Measurements from ENCODE around the gene ZFP62.
"Not testable (repeated sequence)": the region's sequence is repeated elsewhere in the genome, so short reads cannot be mapped to it uniquely, and the experiment has no call there.

ZFP62 gene

GRCh38 chr5:180830253-180831138 is 30.6 kb downstream of the ZFP62 start:
- peak in 2 of 3 experiments; percentile 43 to 62 for DNase-seq (ENCODE audit: low read depth in 3 of 3)

GRCh38 chr5:180829726-180830125 is 31.4 kb downstream of the ZFP62 start:
- DNase-seq (ENCODE audit: low read depth in 3 of 3) = no peak

GRCh38 chr5:180828756-180829531 is 32.1 kb downstream of the ZFP62 start:
- not testable (repeated sequence) for DNase-seq (ENCODE audit: low read depth in 3 of 3)

DNA sequence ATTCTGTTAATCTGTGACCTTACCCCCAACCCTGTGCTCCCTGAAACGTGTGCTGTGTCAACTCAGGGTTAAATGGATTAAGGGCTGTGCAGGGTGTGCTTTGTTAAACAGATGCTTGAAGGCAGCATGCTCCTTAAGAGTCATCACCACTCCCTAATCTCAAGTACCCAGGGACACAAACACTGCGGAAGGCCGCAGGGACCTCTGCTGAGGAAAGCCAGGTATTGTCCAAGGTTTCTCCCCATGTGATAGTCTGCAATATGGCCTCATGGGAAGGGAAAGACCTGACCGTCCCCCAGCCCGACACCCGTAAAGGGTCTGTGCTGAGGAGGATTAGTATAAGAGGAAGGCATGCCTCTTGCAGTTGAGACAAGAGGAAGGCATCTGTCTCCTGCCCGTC is 33.7 kb downstream of the ZFP62 start:
- DNase-seq (ENCODE audit: low read depth in 3 of 3) = not testable (repeated sequence)

DNA sequence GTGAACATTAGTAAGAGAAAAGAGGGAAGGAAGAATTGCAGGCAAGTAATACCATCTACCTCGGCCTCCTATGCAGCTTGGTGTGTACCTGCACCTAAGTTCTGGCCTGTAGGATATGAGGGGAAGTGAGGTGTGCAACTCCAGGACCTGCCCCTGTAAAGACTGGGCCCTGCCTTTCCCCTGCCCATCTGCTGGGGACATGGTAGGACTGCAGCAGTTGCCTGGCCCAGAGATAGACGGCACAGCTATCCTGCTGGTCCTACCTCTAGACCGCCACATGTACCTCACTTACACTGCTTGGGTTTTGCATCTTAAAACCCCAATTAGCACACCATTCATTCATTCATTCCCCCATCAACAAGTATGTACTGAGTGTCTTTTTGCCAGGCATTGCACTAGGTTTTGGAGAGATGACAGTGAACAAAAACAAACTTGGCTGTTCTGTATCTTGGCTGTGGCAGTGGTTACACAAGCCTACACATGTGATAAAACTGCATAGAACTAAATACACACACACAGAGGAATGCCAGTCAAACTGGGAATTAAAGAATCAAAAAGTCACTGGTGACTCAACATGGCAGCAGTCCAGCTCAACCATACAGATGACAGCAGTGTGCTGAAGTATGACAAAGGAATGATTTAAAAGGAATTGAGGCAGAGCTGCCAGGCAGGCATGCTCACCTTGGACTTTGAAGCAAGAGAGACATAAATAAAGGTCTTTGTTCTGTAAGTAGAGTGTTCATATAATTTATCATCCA is 35.1 kb downstream of the ZFP62 start:
- peak in 1 of 3 experiments; percentile 46 for DNase-seq (ENCODE audit: low read depth in 3 of 3)

DNA sequence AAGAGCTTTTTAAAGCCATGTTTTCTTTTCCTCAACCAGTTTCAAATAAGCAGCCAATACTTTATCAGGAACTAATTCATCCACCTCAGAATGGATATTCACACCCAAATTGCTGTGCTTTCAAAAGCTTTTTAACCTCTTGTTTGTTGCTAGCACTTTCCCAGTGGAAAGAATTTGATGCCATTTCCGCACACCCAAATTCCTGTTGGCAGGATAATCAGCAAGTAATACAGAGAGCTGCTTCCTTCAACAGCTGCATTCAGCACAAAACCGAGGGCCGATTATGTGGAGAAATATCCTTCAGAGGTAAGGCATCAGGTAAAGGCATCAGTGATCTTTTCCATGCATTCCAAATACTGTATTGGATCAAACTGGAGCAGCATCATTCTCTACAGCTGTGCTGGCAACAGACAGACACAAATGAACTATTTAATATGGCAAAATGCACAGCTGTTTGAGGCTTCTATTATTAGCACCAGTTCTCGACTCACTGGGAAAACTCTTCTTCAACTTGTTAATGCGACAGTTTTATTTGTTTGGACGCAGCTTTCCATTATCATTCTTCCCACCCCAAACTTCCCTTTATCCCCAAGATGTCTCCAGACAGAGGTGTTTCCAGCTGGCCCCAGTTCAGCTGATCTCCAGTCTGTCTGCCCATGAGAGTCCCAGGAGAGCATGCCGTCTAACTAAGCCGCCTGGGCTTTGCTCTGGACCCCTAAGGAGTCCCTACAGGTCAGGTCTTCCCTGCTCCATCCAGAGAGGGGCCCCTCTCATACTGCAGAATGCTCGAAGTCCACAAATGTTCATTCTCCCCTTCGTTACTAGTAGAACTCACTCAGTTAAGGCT is 36.2 kb downstream of the ZFP62 start:
- DNase-seq (ENCODE audit: low read depth in 3 of 3) = no peak

DNA sequence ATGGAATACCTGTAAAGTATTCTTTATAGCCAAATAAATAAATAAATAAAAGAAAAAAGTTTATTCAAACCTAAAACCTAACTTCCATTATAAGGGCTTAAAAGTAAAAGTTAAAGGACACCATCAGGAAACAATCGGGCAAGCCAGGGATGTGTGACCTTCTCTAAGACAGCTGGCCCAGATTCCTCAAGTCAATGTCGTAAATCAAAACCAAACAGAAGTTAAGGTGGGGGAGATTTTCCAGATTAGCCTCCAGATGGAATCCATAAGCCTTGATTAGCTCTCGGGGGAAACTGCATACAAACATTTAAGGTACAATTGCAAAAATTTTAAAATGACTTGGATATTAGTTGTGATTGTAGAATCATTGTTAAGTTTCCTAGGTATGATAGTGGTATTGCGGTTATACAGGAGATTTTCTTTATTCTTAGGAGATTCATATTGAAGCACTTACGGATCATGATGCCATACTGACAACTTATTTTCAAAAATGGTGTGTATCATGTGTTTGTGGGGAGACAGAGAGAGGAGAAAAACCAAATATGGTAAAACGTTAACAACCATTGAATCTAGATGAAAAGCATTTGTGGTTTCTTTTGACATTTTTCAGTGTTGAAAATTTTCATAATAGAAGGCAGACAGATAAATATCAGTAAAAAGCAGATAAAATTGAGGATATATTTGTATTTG is 37.0 kb downstream of the ZFP62 start:
- no peak for DNase-seq (ENCODE audit: low read depth in 3 of 3)

DNA sequence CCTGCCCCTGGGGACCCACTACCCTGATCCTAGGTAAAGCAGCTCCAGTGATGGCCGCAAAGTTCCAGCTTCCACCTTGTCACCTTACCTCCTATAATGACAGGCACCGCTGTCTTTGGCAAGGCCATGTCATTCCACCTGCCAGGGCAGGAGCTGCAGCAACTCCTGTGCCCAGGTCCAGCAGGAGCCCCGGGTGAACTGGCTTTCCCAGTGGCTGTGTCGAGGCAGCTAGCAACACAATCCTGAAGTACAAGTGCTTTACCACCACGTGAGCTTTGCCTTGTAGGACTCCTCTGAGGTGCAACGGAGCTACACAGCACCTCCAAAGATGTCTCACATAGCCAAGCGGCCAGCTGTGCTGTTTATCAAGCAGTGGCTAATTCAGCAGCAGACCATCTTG is 37.7 kb downstream of the ZFP62 start:
- DNase-seq (ENCODE audit: low read depth in 3 of 3) = no peak

- no peak for DNase-seq (ENCODE audit: low read depth in 3 of 3)
Observed at GRCh38 chr5:180821538-180821937, 39.5 kb downstream of the ZFP62 start.

DNA sequence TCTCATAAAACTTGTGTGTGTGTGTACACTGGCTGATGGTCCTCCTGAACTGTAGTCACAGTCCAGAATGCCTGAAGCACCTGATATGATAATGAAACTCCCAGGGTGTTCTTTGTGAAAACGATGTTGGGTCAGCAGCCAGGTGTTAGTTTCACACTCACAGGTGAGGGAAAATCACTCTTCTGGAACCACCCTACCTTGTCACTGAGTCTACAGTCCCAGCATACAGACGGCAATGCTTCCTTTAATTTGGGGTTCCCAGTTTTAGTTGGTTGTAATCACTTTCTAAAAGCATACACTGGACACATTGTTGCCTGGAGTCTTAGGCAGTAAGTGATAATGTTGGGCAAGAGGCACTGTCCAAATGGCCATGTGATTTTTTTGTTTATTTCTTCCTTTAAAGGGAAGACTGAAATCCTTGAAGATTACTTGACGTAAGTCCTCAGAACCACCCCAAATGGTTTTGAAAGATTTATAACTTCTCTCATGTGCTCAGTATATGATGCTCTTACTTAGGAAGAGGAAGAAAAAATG is 40.2 kb downstream of the ZFP62 start:
- no peak for DNase-seq (ENCODE audit: low read depth in 3 of 3)

- no peak for DNase-seq (ENCODE audit: low read depth in 3 of 3)
Observed at GRCh38 chr5:180818677-180819341, 42.3 kb downstream of the ZFP62 start.

- no peak for DNase-seq (ENCODE audit: low read depth in 3 of 3)
Observed at GRCh38 chr5:180817893-180818674, 43.0 kb downstream of the ZFP62 start.

DNA sequence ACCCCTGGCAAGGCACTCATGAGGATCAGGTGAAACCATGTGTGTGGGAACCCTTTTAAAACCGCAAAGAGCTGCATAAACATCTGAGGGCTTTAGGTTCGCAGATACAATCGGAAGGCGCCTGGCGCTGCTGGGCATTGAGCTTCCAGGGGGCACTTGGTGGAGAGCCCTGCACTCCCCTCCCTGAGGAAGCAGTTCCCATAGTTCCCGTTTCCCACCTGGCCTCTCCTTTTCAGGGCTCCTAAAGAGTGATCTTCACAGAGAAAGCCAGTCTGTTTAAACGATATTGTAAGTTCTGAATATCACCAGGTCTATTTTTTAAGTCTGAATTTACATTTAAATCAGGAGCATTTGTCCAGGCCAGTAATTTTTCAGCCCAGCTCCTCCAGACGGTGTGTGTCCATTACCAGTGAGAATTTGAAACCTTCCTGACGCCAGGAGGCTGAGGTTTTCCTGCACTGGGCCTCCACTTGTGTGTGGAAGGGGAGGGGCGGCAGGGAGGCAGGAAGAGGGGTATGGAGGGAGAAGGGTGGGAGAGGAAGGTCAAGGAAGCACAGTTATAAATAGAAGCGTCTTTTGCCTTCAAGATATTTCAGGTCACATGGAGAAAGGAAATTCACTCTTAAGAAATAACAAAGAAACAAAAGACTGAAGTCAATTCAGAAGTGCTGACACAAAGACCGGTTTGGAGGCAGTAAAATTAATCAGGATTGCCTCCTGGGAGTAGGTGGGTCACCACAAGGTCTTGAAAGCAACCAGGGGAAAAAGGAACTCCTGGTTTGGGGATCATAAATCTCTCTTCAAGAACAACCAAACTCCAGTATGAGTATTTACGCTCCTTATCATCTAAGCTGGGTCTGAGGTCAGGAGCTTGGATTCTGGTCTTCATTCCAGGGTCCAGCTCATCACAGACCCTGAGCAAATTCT is 44.2 kb downstream of the ZFP62 start:
- no peak for DNase-seq (ENCODE audit: low read depth in 3 of 3)

DNA sequence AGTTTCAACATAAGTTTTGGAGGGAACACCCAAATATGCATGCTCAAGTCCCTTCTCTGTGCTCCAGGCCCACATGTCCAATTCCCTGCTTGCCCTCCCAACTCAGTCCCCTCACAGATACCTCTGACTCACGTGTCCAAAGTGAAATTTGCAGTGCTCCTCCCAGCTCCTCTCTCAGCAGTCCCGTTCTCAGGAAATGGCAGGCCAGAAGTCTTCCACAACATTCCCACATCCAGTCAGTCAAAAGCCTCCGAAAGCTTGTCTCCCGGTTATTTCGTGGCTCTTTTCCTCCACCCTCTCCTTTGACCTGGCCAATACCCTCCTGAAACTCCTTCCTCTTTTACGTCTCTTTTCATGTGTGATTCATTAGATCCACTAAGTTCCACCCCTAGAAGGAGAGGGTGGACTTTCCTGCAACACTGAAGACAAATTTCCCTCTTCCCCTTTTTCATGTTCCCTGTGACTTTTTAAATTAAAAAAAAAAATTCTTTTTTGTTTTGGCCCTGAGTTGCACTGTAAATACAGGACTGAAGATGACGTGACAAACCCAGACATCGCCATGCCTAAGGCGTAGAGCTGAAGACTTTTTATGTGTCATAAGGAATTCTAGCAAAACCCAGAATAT is 45.7 kb downstream of the ZFP62 start:
- no peak for DNase-seq (ENCODE audit: low read depth in 3 of 3)

GRCh38 chr5:180813420-180813819 is 47.7 kb downstream of the ZFP62 start:
- DNase-seq (ENCODE audit: low read depth in 3 of 3) = no peak

DNA sequence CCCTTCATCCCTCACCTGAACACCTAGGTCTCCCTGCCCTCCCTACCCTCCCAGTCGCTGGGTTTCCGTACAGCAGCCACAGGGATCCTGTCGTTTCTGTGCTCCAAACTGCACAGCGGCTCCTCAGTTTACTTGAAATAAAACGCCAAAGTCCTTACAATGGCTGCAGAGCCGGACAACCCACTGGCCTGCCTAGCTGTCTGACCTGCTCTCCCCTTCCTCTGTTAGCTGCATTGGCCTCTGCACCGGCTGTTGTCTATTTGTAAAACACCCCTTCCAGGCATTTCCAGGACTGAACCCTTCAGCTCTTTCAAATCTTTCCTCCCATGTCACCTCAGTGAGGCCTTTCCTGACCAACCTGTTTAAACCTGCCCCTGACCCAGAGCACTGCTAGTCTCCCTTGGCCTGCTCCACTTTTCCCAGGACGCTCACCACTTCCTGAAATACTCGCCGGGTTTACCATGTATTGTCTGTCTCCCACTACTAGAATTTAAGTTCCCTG is 49.4 kb downstream of the ZFP62 start:
- DNase-seq (ENCODE audit: low read depth in 3 of 3) = no peak

DNA sequence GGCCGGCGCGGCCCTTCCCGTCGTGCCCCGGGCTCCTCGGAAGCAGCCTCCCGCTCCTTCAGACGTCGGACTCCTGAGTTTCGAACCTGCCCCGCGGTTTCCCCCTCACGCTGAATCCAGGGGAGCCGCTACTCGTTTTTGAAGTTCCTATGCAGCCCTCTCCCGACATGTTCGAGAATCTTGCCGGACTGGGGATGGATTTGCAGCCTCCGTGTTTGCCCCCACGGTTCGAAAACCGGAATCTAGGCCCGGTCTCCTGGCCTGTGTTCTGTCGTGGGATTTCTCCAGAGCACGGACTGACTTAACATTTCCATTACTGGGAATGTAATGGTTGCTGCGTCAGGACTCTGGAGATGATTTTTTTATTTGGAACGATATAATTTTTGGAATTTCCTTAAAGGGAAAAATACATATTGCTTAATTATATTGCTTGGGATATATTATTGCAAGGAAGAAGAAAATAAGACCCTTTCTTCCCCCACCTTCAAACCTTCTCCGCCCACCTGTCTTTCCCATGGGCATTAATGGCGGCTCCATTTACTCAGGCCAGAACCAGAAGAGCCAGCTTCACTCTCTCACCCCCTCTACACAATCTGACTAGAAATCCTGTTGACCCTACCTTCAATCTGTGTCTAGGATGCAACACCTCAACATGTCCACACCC is 50.0 kb downstream of the ZFP62 start:
- DNase-seq (ENCODE audit: low read depth in 3 of 3) = peak in 1 of 3 experiments; percentile 36
